IMR-90 (cell line): Measurements from ENCODE around the gene ASTN2. TPM values are rescaled to one million over a fixed set of nuclear protein-coding genes. Genes with fewer than 3 reads are reported as not detected.

Experiments used
- ATAC-seq: fragments of 200-7000 bp; cut with Tn5 transposase; 2 replicates; pipeline ENCODE4 v1.9.1; 2020; ENCODE audit warnings: low read depth, mild to moderate bottlenecking, moderate library complexity
- BruUV-seq: library from RNA; stranded (reverse); fragments of 400-500 nt; replicated peaks from 2 replicates; lab custom pipeline; 2021; lab: Mats Ljungman, UMichigan
- CTCF ChIA-PET: fragments of 300-600 bp; formaldehyde crosslinking; extraction: SDS; loops from one replicate; lab custom pipeline; 2021; ENCODE audit warnings: antibody characterized with exemption; lab: Yijun Ruan, JAX
- POLR2A ChIA-PET: fragments of 300-600 bp; sonication (Branson Sonifier 250); formaldehyde crosslinking; loops from one replicate; lab custom pipeline; 2022; ENCODE audit warnings: antibody characterized with exemption; ENCODE audit not compliant: unreplicated experiment; lab: Charles Lee
- DNase-seq: peaks from one replicate; pipeline ENCODE4 v3.0.0; 2013
- H2AFZ ChIP-seq: replicated peaks from 2 replicates; pipeline ENCODE3; 2013; ENCODE audit warnings: low read length, mild to moderate bottlenecking; ENCODE audit not compliant: poor library complexity
- H2AK5ac ChIP-seq: 2 replicates; pipeline ENCODE4 v1.6.1; 2013; ENCODE audit warnings: low read depth, low read length, inconsistent platforms
- H2AK9ac ChIP-seq: replicated peaks from 2 replicates; pipeline ENCODE3; 2013; ENCODE audit warnings: mild to moderate bottlenecking, low read depth, low read length, moderate library complexity; ENCODE audit not compliant: poor library complexity
- H2BK120ac ChIP-seq: 2 replicates; pipeline ENCODE4 v1.6.1; 2013; ENCODE audit warnings: low read depth, low read length, inconsistent platforms
- H2BK15ac ChIP-seq: 3 replicates; pipeline ENCODE4 v1.6.1; 2013; ENCODE audit warnings: low read depth, low read length, inconsistent platforms
- H2BK20ac ChIP-seq: 2 replicates; pipeline ENCODE4 v1.6.1; 2013; ENCODE audit warnings: low read depth, mild to moderate bottlenecking, inconsistent platforms, low read length, moderate library complexity
- H2BK5ac ChIP-seq: 2 replicates; pipeline ENCODE4 v1.6.1; 2013; ENCODE audit warnings: mild to moderate bottlenecking, low read depth, low read length, inconsistent platforms; ENCODE audit not compliant: poor library complexity, severe bottlenecking
- H3K14ac ChIP-seq: replicated peaks from 2 replicates; pipeline ENCODE4 v1.6.1; 2013; ENCODE audit warnings: low read depth, low read length, inconsistent platforms
- H3K18ac ChIP-seq: 2 replicates; pipeline ENCODE4 v1.6.1; 2013; ENCODE audit warnings: low read depth, low read length, control low read depth
- H3K23ac ChIP-seq: 2 replicates; pipeline ENCODE4 v1.6.1; 2013; ENCODE audit warnings: low read depth, low read length, inconsistent platforms
- H3K27ac ChIP-seq: 2 replicates; pipeline ENCODE4 v1.5.1; 2013; ENCODE audit warnings: mild to moderate bottlenecking, control low read depth, low read length; ENCODE audit not compliant: insufficient read depth
- H3K27me3 ChIP-seq: 2 replicates; pipeline ENCODE4 v1.6.1; 2013; ENCODE audit warnings: low read length; ENCODE audit not compliant: control insufficient read depth, insufficient read depth
- H3K36me3 ChIP-seq: 2 replicates; pipeline ENCODE4 v1.6.1; 2013; ENCODE audit warnings: low read length, mixed read lengths; ENCODE audit not compliant: control insufficient read depth, insufficient read depth
- H3K4ac ChIP-seq: 2 replicates; pipeline ENCODE4 v1.6.1; 2013; ENCODE audit warnings: low read depth, low read length, inconsistent platforms
- H3K4me1 ChIP-seq: 2 replicates; pipeline ENCODE4 v1.6.1; 2013; ENCODE audit warnings: low read length, mixed read lengths; ENCODE audit not compliant: control insufficient read depth, insufficient read depth
- H3K4me2 ChIP-seq: 2 replicates; pipeline ENCODE4 v1.6.1; 2013; ENCODE audit warnings: low read depth, mild to moderate bottlenecking, control low read depth, low read length, moderate library complexity
- H3K4me3 ChIP-seq: 2 replicates; pipeline ENCODE4 v1.5.1; 2013; ENCODE audit warnings: low read depth, mild to moderate bottlenecking, control low read depth, low read length, moderate library complexity; ENCODE audit not compliant: insufficient read depth
- H3K56ac ChIP-seq: 2 replicates; pipeline ENCODE4 v1.6.1; 2013; ENCODE audit warnings: low read length, inconsistent platforms; ENCODE audit not compliant: insufficient read depth; ENCODE audit errors: extremely low read depth
- H3K79me1 ChIP-seq, 2 experiments: 2 replicates each; pipeline ENCODE4 v1.6.1; 2013; ENCODE audit warnings: low read length in 2 of 2, inconsistent platforms in 1 of 2, low read depth in 1 of 2
- H3K9ac ChIP-seq: 2 replicates; pipeline ENCODE4 v1.6.1; 2013; ENCODE audit warnings: low read depth, low read length, control low read depth
- H3K9me1 ChIP-seq: 2 replicates; pipeline ENCODE4 v1.6.1; 2013; ENCODE audit warnings: low read length, inconsistent platforms; ENCODE audit not compliant: insufficient read depth
- H3K9me3 ChIP-seq: 2 replicates; pipeline ENCODE4 v1.6.1; 2013; ENCODE audit warnings: low read length; ENCODE audit not compliant: control insufficient read depth, insufficient read depth
- H4K20me1 ChIP-seq: 2 replicates; pipeline ENCODE4 v1.6.1; 2013; ENCODE audit warnings: low read length, inconsistent platforms; ENCODE audit not compliant: insufficient read depth
- H4K5ac ChIP-seq: 2 replicates; pipeline ENCODE4 v1.6.1; 2013; ENCODE audit warnings: mild to moderate bottlenecking, low read depth, low read length, control low read depth
- H4K8ac ChIP-seq, 2 experiments: 2 replicates each; pipeline ENCODE4 v1.6.1; 2013; ENCODE audit warnings: low read depth in 2 of 2, low read length in 2 of 2, control low read depth in 1 of 2, inconsistent platforms in 1 of 2
- H4K91ac ChIP-seq: 2 replicates; pipeline ENCODE4 v1.6.1; 2013; ENCODE audit warnings: low read depth, low read length, inconsistent platforms; ENCODE audit not compliant: insufficient read depth
- BHLHE40 ChIP-seq: fragments of 150-350 bp; IDR thresholded peaks from 2 replicates; pipeline ENCODE4 v1.6.1; 2016; ENCODE audit warnings: mild to moderate bottlenecking, low read depth, low read length
- CEBPB ChIP-seq: IDR thresholded peaks from 2 replicates; pipeline ENCODE4 v1.6.1; 2012; ENCODE audit warnings: low read depth, low read length, improper control_type of control experiment
- CHD1 ChIP-seq: IDR thresholded peaks from 2 replicates; pipeline ENCODE4 v1.6.1; 2012; ENCODE audit warnings: low read depth, low read length, improper control_type of control experiment
- FOS ChIP-seq: fragments of 150-350 bp; IDR thresholded peaks from 2 replicates; pipeline ENCODE4 v1.6.1; 2016; ENCODE audit warnings: low read depth, low read length
- MAFK ChIP-seq: IDR thresholded peaks from 2 replicates; pipeline ENCODE4 v1.6.1; 2012; ENCODE audit warnings: low read depth, low read length, improper control_type of control experiment
- NFE2L2 ChIP-seq: fragments of 150-350 bp; IDR thresholded peaks from 2 replicates; pipeline ENCODE4 v1.6.1; 2016; ENCODE audit warnings: low read depth, mild to moderate bottlenecking, low read length
- POLR2A ChIP-seq: IDR thresholded peaks from 2 replicates; pipeline ENCODE4 v1.6.1; 2012; ENCODE audit warnings: mild to moderate bottlenecking, low read depth, low read length
- RAD21 ChIP-seq: IDR thresholded peaks from 2 replicates; pipeline ENCODE4 v1.6.1; 2012; ENCODE audit warnings: low read length, improper control_type of control experiment
- RCOR1 ChIP-seq: IDR thresholded peaks from 2 replicates; pipeline ENCODE4 v1.6.1; 2012; ENCODE audit warnings: mild to moderate bottlenecking, low read length, improper control_type of control experiment; ENCODE audit not compliant: insufficient replicate concordance
- RFX5 ChIP-seq: IDR thresholded peaks from 2 replicates; pipeline ENCODE4 v1.8.0; 2012; ENCODE audit warnings: low read depth, mild to moderate bottlenecking, low read length, moderate library complexity
- SMC3 ChIP-seq: fragments of 150-350 bp; IDR thresholded peaks from 2 replicates; pipeline ENCODE4 v1.6.1; 2016; ENCODE audit warnings: low read depth, mild to moderate bottlenecking, antibody characterized with exemption, low read length, moderate library complexity
- dilution Hi-C: fragments of 300-500 bp; cut with HindIII; formaldehyde crosslinking; loops from one replicate; pipeline ENCODE4 v1.14.3; 2018; ENCODE audit warnings: low sequenced_read_pairs; ENCODE audit not compliant: unreplicated experiment
- in situ Hi-C: fragments of 300-500 bp; cut with MboI; formaldehyde crosslinking; loops from 3 replicates; pipeline ENCODE4 v1.14.3; 2019; ENCODE audit warnings: low sequenced_read_pairs, inconsistent platforms, mixed read lengths
- intact Hi-C: fragments of 100-400 bp; cut with micrococcal nuclease; formaldehyde crosslinking; loops from 2 replicates; pipeline ENCODE4 v1.10.0; 2022
- polyA plus RNA-seq, 3 experiments: library from polyadenylated mRNA; depleted of rRNA; stranded (reverse); fragments of >200 nt; gene quantifications; 2 replicates each; pipeline ENCODE4 v1.2.3, GENCODE V29; 2012; ENCODE audit warnings: low replicate concordance in 1 of 3
- total RNA-seq: library from RNA; depleted of rRNA; stranded (reverse); fragments of >200 nt; gene quantifications from 2 replicates; pipeline ENCODE4 v1.2.3, GENCODE V29; 2012
- TF ChIP-seq, protein P1 (sequence below): fragments of 150-350 bp; IDR thresholded peaks from 2 replicates; pipeline ENCODE4 v1.6.1; 2016; ENCODE audit warnings: low read depth, mild to moderate bottlenecking, low read length, moderate library complexity, borderline replicate concordance
- TF ChIP-seq, protein P2 (sequence below): conservative IDR thresholded peaks from 2 replicates; pipeline ENCODE4 v1.5.1; 2012; ENCODE audit warnings: mild to moderate bottlenecking, low read depth, low read length, improper control_type of control experiment

The ASTN2 gene
- total and polyA plus RNA-seq, 2 of the 4 experiments (the other 2 are of a cell fraction), result 3.8 to 6.8 TPM

DNA sequence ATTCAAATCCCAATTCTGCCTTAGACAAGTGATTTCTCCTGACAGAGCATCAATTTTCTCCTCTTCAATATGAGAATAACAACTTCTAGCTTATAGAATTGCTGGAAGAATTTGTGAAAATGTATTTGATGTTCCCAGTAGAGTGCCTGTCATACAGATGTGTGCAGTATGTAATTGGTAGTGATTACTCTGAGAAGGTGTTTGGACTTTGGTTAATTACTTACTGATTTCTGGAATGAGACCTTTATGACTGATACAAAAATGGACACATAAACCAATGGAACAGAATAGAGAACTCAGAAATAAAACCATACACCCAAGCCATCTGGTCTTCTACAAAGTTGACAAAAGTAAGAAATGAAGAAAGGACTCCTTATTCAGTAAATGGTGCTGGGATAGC lies 829.7 kb downstream of the ASTN2 start:
- intact Hi-C loops, result loop anchor here (5.0 kb wide), 1 partner anchor 77 kb away; no protein-coding TSS in a partner anchor
- no peak overlapping the region for H3K4ac ChIP-seq
- DNase-seq, result no peak
- no peak overlapping the region for H2BK120ac ChIP-seq
- H3K56ac ChIP-seq, result no peak overlapping the region
- H2AK9ac ChIP-seq, result no peak overlapping the region
- TF ChIP-seq SMC3 (no peak), NFE2L2 (no peak), POLR2A (no peak), FOS (no peak), CHD1 (no peak), CEBPB (no peak), BHLHE40 (no peak), RCOR1 (no peak), RFX5 (no peak), RAD21 (no peak), MAFK (no peak)
- TF ChIP-seq, protein P1, sequence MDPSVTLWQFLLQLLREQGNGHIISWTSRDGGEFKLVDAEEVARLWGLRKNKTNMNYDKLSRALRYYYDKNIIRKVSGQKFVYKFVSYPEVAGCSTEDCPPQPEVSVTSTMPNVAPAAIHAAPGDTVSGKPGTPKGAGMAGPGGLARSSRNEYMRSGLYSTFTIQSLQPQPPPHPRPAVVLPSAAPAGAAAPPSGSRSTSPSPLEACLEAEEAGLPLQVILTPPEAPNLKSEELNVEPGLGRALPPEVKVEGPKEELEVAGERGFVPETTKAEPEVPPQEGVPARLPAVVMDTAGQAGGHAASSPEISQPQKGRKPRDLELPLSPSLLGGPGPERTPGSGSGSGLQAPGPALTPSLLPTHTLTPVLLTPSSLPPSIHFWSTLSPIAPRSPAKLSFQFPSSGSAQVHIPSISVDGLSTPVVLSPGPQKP, result no peak
- TF ChIP-seq, protein P2, sequence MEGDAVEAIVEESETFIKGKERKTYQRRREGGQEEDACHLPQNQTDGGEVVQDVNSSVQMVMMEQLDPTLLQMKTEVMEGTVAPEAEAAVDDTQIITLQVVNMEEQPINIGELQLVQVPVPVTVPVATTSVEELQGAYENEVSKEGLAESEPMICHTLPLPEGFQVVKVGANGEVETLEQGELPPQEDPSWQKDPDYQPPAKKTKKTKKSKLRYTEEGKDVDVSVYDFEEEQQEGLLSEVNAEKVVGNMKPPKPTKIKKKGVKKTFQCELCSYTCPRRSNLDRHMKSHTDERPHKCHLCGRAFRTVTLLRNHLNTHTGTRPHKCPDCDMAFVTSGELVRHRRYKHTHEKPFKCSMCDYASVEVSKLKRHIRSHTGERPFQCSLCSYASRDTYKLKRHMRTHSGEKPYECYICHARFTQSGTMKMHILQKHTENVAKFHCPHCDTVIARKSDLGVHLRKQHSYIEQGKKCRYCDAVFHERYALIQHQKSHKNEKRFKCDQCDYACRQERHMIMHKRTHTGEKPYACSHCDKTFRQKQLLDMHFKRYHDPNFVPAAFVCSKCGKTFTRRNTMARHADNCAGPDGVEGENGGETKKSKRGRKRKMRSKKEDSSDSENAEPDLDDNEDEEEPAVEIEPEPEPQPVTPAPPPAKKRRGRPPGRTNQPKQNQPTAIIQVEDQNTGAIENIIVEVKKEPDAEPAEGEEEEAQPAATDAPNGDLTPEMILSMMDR, result no peak
- no peak overlapping the region for H2AK5ac ChIP-seq
- in situ Hi-C loops, result no loop called here
- H3K4me3 ChIP-seq, result no peak overlapping the region
- no peak overlapping the region for H3K9ac ChIP-seq
- H3K9me1 ChIP-seq, result no peaks in the 10 kb centered on the region
- H3K4me2 ChIP-seq, result no peak overlapping the region
- no peaks in the 10 kb centered on the region for H3K36me3 ChIP-seq
- H3K4me1 ChIP-seq, result peaks cover 3% of the 10 kb centered on the region
- H3K14ac ChIP-seq, result no peak overlapping the region
- H4K91ac ChIP-seq, result no peak overlapping the region
- no peak overlapping the region for H2BK5ac ChIP-seq
- no peak overlapping the region for H2AFZ ChIP-seq
- no peak overlapping the region for H3K18ac ChIP-seq
- no peaks in the 10 kb centered on the region for H3K79me1 ChIP-seq
- no peak for ATAC-seq
- H3K9me3 ChIP-seq, result no peaks in the 10 kb centered on the region
- H3K27me3 ChIP-seq, result no peaks in the 10 kb centered on the region
- no peak overlapping the region for H2BK15ac ChIP-seq
- no TSS peak for BruUV-seq
- no peak overlapping the region for H2BK20ac ChIP-seq
- no peak overlapping the region for H3K27ac ChIP-seq
- no peaks in the 10 kb centered on the region for H4K20me1 ChIP-seq
- H3K23ac ChIP-seq, result no peak overlapping the region
- ChIA-PET POLR2A (no interaction called here), CTCF (interaction anchor here (0.6 kb wide), 1 partner anchor 997 kb away, joined by 3 read pairs; no protein-coding TSS in a partner anchor)
- dilution Hi-C loops, result no loop called here
- H4K5ac ChIP-seq, result no peak overlapping the region
- H4K8ac ChIP-seq, result no peak overlapping the region
